Lower leg skin (tissue), 3 donors: Measurements from ENCODE around the gene INTS4.

Experiments used
- POLR2A ChIP-seq, 2 donors: fragments of 450-650 bp; IDR thresholded peaks; one replicate each; pipeline ENCODE4 v1.6.1; 2016 to 2017; ENCODE audit warnings: antibody characterized with exemption in 2 of 2, mild to moderate bottlenecking in 1 of 2, moderate library complexity in 1 of 2
- TF ChIP-seq, protein P1 (sequence below), 3 donors: fragments of 450-650 bp; IDR thresholded peaks; one replicate each; pipeline ENCODE4 v1.5.1; 2016; ENCODE audit warnings: antibody characterized with exemption in 3 of 3, mild to moderate bottlenecking in 3 of 3, moderate library complexity in 2 of 3

DNA sequence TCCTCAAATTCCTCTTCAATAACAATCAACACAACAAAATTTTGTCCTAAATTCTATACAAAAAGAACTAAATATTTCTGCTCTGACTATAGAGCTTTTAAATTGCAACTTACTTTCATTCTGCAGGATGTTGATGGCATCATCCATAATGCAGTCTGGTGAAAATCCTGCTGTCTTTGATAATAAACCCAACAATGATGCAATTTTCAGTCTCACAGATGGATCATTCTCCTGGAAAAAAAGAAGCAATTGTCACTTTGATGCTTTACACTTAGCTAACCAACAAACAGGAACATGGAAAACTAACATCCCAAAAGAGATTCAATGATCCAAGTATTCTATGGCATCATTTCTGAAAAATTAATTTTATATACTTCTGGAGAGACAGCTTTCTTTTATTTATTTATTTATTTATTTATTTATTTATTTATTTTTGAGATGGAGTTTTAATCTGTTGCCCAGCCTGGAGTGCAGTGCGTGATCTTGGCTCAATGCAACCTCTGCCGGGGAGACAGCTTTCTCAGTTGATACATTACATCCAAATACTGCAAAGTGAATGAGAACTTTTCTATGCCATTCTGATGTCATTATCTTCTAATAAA, 13.0 kb downstream of the INTS4 start:
- TF ChIP-seq, protein P1, sequence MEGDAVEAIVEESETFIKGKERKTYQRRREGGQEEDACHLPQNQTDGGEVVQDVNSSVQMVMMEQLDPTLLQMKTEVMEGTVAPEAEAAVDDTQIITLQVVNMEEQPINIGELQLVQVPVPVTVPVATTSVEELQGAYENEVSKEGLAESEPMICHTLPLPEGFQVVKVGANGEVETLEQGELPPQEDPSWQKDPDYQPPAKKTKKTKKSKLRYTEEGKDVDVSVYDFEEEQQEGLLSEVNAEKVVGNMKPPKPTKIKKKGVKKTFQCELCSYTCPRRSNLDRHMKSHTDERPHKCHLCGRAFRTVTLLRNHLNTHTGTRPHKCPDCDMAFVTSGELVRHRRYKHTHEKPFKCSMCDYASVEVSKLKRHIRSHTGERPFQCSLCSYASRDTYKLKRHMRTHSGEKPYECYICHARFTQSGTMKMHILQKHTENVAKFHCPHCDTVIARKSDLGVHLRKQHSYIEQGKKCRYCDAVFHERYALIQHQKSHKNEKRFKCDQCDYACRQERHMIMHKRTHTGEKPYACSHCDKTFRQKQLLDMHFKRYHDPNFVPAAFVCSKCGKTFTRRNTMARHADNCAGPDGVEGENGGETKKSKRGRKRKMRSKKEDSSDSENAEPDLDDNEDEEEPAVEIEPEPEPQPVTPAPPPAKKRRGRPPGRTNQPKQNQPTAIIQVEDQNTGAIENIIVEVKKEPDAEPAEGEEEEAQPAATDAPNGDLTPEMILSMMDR (IDR thresholded peaks at IDR 0.05): no peak
- no peak for TF ChIP-seq POLR2A (IDR thresholded peaks at IDR 0.05)
